H54 (cell line): Measurements from ENCODE around the gene PIK3R6.
"Not testable (repeated sequence)": the region's sequence is repeated elsewhere in the genome, so short reads cannot be mapped to it uniquely, and the experiment has no call there.

Experiments used
- DNase-seq: peaks from one replicate; pipeline ENCODE4 v3.0.0; 2011; ENCODE audit warnings: low spot score, mixed read lengths; ENCODE audit not compliant: insufficient read length
- FAIRE-seq: peaks from 3 replicates; lab custom pipeline; 2011; peaks lifted over from hg19 to GRCh38; lab: Jason Lieb, UNC
- POLR2A ChIP-seq: IDR thresholded peaks from 2 replicates; pipeline ENCODE4 v1.6.1; 2011; ENCODE audit warnings: low read depth, mild to moderate bottlenecking, low read length

Gene PIK3R6

GRCh38 chr17:8887834-8888703 lies 20.6 kb upstream of the PIK3R6 start:
- FAIRE-seq (no peak), DNase-seq (peak; percentile 18)
- TF ChIP-seq POLR2A = no peak

GRCh38 chr17:8887301-8887700 lies 19.8 kb upstream of the PIK3R6 start:
- no peak for TF ChIP-seq POLR2A
- FAIRE-seq (no peak), DNase-seq (no peak)

- no peak for TF ChIP-seq POLR2A
- FAIRE-seq (no peak), DNase-seq (no peak)
These were observed 18.7 kb upstream of the PIK3R6 start for GRCh38 chr17:8885967-8886684.

- DNase-seq, FAIRE-seq: not testable (repeated sequence)
These were observed 17.9 kb upstream of the PIK3R6 start for GRCh38 chr17:8885163-8885966.

GRCh38 chr17:8884336-8884990 lies 17.0 kb upstream of the PIK3R6 start:
- TF ChIP-seq POLR2A = no peak
- FAIRE-seq = no peak
- no peak for DNase-seq

GRCh38 chr17:8883353-8883752 lies 15.9 kb upstream of the PIK3R6 start:
- DNase-seq = no peak
- TF ChIP-seq POLR2A = no peak
- FAIRE-seq = no peak

- no peak for DNase-seq
- FAIRE-seq = no peak
- no peak for TF ChIP-seq POLR2A
These were observed 14.1 kb upstream of the PIK3R6 start for GRCh38 chr17:8881606-8882005.

GRCh38 chr17:8880466-8880865 lies 13.0 kb upstream of the PIK3R6 start:
- FAIRE-seq = no peak
- TF ChIP-seq POLR2A = no peak
- no peak for DNase-seq

- FAIRE-seq = no peak
- no peak for TF ChIP-seq POLR2A
- DNase-seq = no peak
These were observed 11.9 kb upstream of the PIK3R6 start for GRCh38 chr17:8879410-8879809.

GRCh38 chr17:8877984-8878383 lies 10.5 kb upstream of the PIK3R6 start:
- FAIRE-seq (no peak), DNase-seq (no peak)
- no peak for TF ChIP-seq POLR2A

GRCh38 chr17:8875957-8876356 lies 8.5 kb upstream of the PIK3R6 start:
- DNase-seq = no peak
- TF ChIP-seq POLR2A = no peak
- FAIRE-seq = no peak

- no peak for TF ChIP-seq POLR2A
- DNase-seq = no peak
- FAIRE-seq = no peak
These were observed 8.0 kb upstream of the PIK3R6 start for GRCh38 chr17:8875436-8875835.
